Endothelial cell of umbilical vein (primary cell): Measurements from ENCODE around the gene UBAP2L. TPM values are rescaled to one million over a fixed set of nuclear protein-coding genes. Genes with fewer than 3 reads are reported as not detected.
"Not testable (repeated sequence)": the region's sequence is repeated elsewhere in the genome, so short reads cannot be mapped to it uniquely, and the experiment has no call there.

ENCODE experiments used
- BruUV-seq: library from RNA; stranded (reverse); fragments of 400-500 nt; replicated peaks from 2 replicates; lab custom pipeline; 2021; lab: Mats Ljungman, UMichigan
- CTCF ChIA-PET: fragments of 300-600, 350-600 bp; sonication (Branson Sonifier 250); formaldehyde crosslinking; loops from one replicate; lab custom pipeline; 2021; ENCODE audit warnings: antibody characterized with exemption, inconsistent platforms; lab: Charles Lee
- POLR2A ChIA-PET: fragments of 300-600, 350-600 bp; sonication (Branson Sonifier 250); formaldehyde crosslinking; loops from one replicate; lab custom pipeline; 2021; ENCODE audit warnings: antibody characterized with exemption, inconsistent platforms; lab: Charles Lee
- DNase-seq: peaks from one replicate; pipeline ENCODE4 v3.0.0-alpha.2; 2011; ENCODE audit warnings: low read depth, low spot score
- FAIRE-seq: peaks from 2 replicates; lab custom pipeline; 2011; peaks lifted over from hg19 to GRCh38; lab: Jason Lieb, UNC
- H2AFZ ChIP-seq: 2 replicates; pipeline ENCODE4 v1.6.0; 2012; ENCODE audit warnings: low read depth, low read length, control low read depth, inconsistent platforms
- H3K27ac ChIP-seq: 2 replicates; pipeline ENCODE4 v1.5.1; 2011; ENCODE audit warnings: low read depth, mild to moderate bottlenecking, control low read depth, low read length, moderate library complexity; ENCODE audit not compliant: insufficient read depth
- H3K27me3 ChIP-seq, 2 experiments: 2 replicates each; pipeline versions ENCODE4 v1.6.0 to v1.6.1; 2011; ENCODE audit warnings: low read length in 2 of 2, mixed read lengths in 1 of 2; ENCODE audit not compliant: control insufficient read depth in 2 of 2, insufficient read depth in 2 of 2
- H3K36me3 ChIP-seq, 2 experiments: 2 replicates in 1 of 2; 3 replicates in 1 of 2; pipeline ENCODE4 v1.5.1; 2011; ENCODE audit warnings: low read length in 2 of 2, mild to moderate bottlenecking in 1 of 2, moderate library complexity in 1 of 2; ENCODE audit not compliant: control insufficient read depth in 2 of 2, insufficient read depth in 2 of 2; ENCODE audit errors: extremely low read depth in 1 of 2
- H3K4me1 ChIP-seq: 3 replicates; pipeline ENCODE4 v1.5.1; 2011; ENCODE audit warnings: mild to moderate bottlenecking, low read length; ENCODE audit not compliant: control insufficient read depth, insufficient read depth; ENCODE audit errors: extremely low read depth
- H3K4me2 ChIP-seq: 2 replicates; pipeline ENCODE4 v1.6.1; 2011; ENCODE audit warnings: low read length, control low read depth, mixed read lengths; ENCODE audit not compliant: insufficient read depth
- H3K4me3 ChIP-seq, 3 experiments: fragments of 200-600 bp in 1 of 3; sonication (generic), shearing (Covaris generic) in 1 of 3; replicated peaks in 1 of 3; 2 replicates each; pipeline ENCODE4 v1.5.1; 2011 to 2016; ENCODE audit warnings: control low read depth in 3 of 3, low read length in 3 of 3, mild to moderate bottlenecking in 2 of 3, inconsistent platforms in 1 of 3, low read depth in 1 of 3, moderate library complexity in 1 of 3; ENCODE audit not compliant: insufficient read depth in 1 of 3
- H3K79me2 ChIP-seq: 2 replicates; pipeline ENCODE4 v1.6.0; 2012; ENCODE audit warnings: low read length, inconsistent platforms; ENCODE audit not compliant: control insufficient read depth, insufficient read depth
- H3K9ac ChIP-seq: replicated peaks from 2 replicates; pipeline ENCODE3; 2011; ENCODE audit warnings: low read length, control low read depth; ENCODE audit not compliant: insufficient read depth; ENCODE audit errors: extremely low read depth
- H3K9me1 ChIP-seq: replicated peaks from 3 replicates; pipeline ENCODE4 v1.6.0; 2011; ENCODE audit warnings: mild to moderate bottlenecking, low read length; ENCODE audit not compliant: control insufficient read depth, insufficient read depth; ENCODE audit errors: extremely low read depth
- H3K9me3 ChIP-seq: replicated peaks from 2 replicates; pipeline ENCODE4 v1.5.1; 2012; ENCODE audit warnings: low read length, inconsistent platforms; ENCODE audit not compliant: control insufficient read depth, insufficient read depth
- H4K20me1 ChIP-seq: replicated peaks from 2 replicates; pipeline ENCODE3; 2011; ENCODE audit warnings: mild to moderate bottlenecking, low read length; ENCODE audit not compliant: control insufficient read depth, insufficient read depth; ENCODE audit errors: extremely low read depth
- EZH2 ChIP-seq: IDR thresholded peaks from 2 replicates; pipeline ENCODE4 v1.6.1; 2012; ENCODE audit warnings: borderline replicate concordance, low read depth, mild to moderate bottlenecking, moderate library complexity, low read length, inconsistent platforms; ENCODE audit not compliant: severe bottlenecking
- FOS ChIP-seq: IDR thresholded peaks from 2 replicates; pipeline ENCODE4 v1.6.1; 2011; ENCODE audit warnings: mild to moderate bottlenecking, low read length, moderate library complexity, borderline replicate concordance; ENCODE audit not compliant: insufficient read depth
- GATA2 ChIP-seq: IDR thresholded peaks from 2 replicates; pipeline ENCODE4 v1.7.0; 2011; ENCODE audit warnings: low read depth, mild to moderate bottlenecking, moderate library complexity, mixed read lengths, low read length; ENCODE audit not compliant: insufficient read length, insufficient read depth
- JUN ChIP-seq: IDR thresholded peaks from 2 replicates; pipeline ENCODE4 v1.6.1; 2011; ENCODE audit warnings: borderline replicate concordance, low read depth; ENCODE audit not compliant: insufficient read length, insufficient read depth
- MYC ChIP-seq: IDR thresholded peaks from one replicate; pipeline ENCODE4 v1.6.1; 2011; ENCODE audit warnings: mild to moderate bottlenecking, low read depth, low read length
- POLR2A ChIP-seq: IDR thresholded peaks from 2 replicates; pipeline ENCODE4 v1.6.1; 2012; ENCODE audit warnings: low read depth, mild to moderate bottlenecking, control low read depth, low read length
- POLR2AphosphoS5 ChIP-seq: IDR thresholded peaks from 2 replicates; pipeline ENCODE4 v1.6.1; 2012; ENCODE audit warnings: low read depth, mild to moderate bottlenecking, control low read depth, low read length, moderate library complexity; ENCODE audit not compliant: insufficient read depth
- dilution Hi-C: fragments of 300-500 bp; cut with MboI; formaldehyde crosslinking; loops from one replicate; pipeline ENCODE4 v1.15.0; 2019; ENCODE audit warnings: low sequenced_read_pairs; ENCODE audit not compliant: extremely low pct_ligation_motif_present
- intact Hi-C: fragments of 100-400 bp; cut with micrococcal nuclease; formaldehyde crosslinking; loops from one replicate; pipeline ENCODE4 v1.10.0; 2022
- polyA plus RNA-seq, 4 experiments: library from polyadenylated mRNA; depleted of rRNA in 3 of 4; stranded (reverse) in 3 of 4; unstranded in 1 of 4; fragments of >200 nt; gene quantifications; 2 replicates each; pipeline versions ENCODE4 v1.2.1 to v1.2.3, GENCODE V29; 2011 to 2012; ENCODE audit warnings: missing spikeins in 1 of 4
- total RNA-seq: library from RNA; stranded (reverse); gene quantifications from 2 replicates; pipeline ENCODE4 v1.2.3, GENCODE V29; 2021
- TF ChIP-seq, protein P1 (sequence below), 2 donors: IDR thresholded peaks; 1 replicate in 1 of 2; 2 replicates in 1 of 2; pipeline ENCODE4 v1.5.1; 2011; ENCODE audit warnings: low read length in 2 of 2, mild to moderate bottlenecking in 2 of 2, moderate library complexity in 2 of 2, control low read depth in 1 of 2, inconsistent platforms in 1 of 2, low read depth in 1 of 2; ENCODE audit not compliant: insufficient read depth in 1 of 2; ENCODE audit errors: extremely low read depth in 1 of 2
- TF ChIP-seq, protein P2 (sequence below): IDR thresholded peaks from 2 replicates; pipeline ENCODE4 v1.6.1; 2011; ENCODE audit not compliant: insufficient read depth, insufficient read length

UBAP2L gene
- total and polyA plus RNA-seq, 2 donors (not counting 3 experiments of a cell fraction or from before 2014, with no cell fraction given): 229 to 280 TPM

DNA sequence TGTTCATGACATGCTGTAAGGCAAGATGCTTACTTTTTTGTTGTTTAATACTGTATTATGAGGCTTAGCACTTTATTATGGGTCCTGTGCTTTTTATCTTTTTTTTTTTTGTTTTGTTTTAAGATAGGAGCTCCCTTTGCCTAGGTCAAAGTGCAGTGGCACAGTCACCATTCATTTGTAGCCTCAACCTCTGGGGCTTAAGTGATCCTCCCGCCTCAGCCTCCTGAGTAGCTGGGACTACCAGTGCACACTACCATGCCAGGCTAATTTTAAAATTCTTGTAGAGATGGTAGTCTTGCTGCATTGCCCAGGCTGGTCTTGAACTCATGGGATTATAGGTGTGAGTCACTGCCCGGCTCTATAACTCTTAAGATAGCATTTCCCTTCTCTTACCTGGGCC, 4.6 kb downstream of the UBAP2L start:
- no peak for FAIRE-seq
- DNase-seq: no peak
- Histone ChIP-seq H3K36me3 (peaks cover 16% of the 10 kb centered on the region in 2 experiments), H3K9me1 (no peaks in the 10 kb centered on the region), H3K9ac (no peak overlapping the region), H3K9me3 (no peaks in the 10 kb centered on the region), H3K4me1 (peaks cover 10% of the 10 kb centered on the region), H2AFZ (no peak overlapping the region), H3K27ac (no peak overlapping the region), H3K27me3 (no peaks in the 10 kb centered on the region), H4K20me1 (no peaks in the 10 kb centered on the region), H3K79me2 (peaks cover 70% of the 10 kb centered on the region), H3K4me2 (no peak overlapping the region), H3K4me3 (no peak overlapping the region)
- intact Hi-C loops: no loop called here
- dilution Hi-C loops: no loop called here
- POLR2A ChIA-PET: no interaction called here
- TF ChIP-seq MYC (no peak), EZH2 (no peak), JUN (no peak), FOS (no peak), POLR2AphosphoS5 (no peak), GATA2 (no peak), POLR2A (no peak)
- TF ChIP-seq, protein P1, sequence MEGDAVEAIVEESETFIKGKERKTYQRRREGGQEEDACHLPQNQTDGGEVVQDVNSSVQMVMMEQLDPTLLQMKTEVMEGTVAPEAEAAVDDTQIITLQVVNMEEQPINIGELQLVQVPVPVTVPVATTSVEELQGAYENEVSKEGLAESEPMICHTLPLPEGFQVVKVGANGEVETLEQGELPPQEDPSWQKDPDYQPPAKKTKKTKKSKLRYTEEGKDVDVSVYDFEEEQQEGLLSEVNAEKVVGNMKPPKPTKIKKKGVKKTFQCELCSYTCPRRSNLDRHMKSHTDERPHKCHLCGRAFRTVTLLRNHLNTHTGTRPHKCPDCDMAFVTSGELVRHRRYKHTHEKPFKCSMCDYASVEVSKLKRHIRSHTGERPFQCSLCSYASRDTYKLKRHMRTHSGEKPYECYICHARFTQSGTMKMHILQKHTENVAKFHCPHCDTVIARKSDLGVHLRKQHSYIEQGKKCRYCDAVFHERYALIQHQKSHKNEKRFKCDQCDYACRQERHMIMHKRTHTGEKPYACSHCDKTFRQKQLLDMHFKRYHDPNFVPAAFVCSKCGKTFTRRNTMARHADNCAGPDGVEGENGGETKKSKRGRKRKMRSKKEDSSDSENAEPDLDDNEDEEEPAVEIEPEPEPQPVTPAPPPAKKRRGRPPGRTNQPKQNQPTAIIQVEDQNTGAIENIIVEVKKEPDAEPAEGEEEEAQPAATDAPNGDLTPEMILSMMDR (IDR thresholded peaks at IDR 0.05; ENCODE audit: extremely low read depth in 1 of 2, insufficient read depth in 1 of 2, low read depth in 1 of 2, low read length in 2 of 2): no peak
- TF ChIP-seq, protein P2, sequence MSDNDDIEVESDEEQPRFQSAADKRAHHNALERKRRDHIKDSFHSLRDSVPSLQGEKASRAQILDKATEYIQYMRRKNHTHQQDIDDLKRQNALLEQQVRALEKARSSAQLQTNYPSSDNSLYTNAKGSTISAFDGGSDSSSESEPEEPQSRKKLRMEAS: no peak
- CTCF ChIA-PET: interaction anchor here (1.7 kb wide), 1 partner anchor 38 kb away, joined by 3 read pairs; no protein-coding TSS in a partner anchor
- no TSS peak for BruUV-seq

- H3K4me1 ChIP-seq, H3K27ac ChIP-seq, H2AFZ ChIP-seq, H3K27me3 ChIP-seq, intact Hi-C loops, DNase-seq, FAIRE-seq, dilution Hi-C loops, H3K9ac ChIP-seq, H3K9me1 ChIP-seq, H4K20me1 ChIP-seq, H3K4me3 ChIP-seq, H3K4me2 ChIP-seq, H3K9me3 ChIP-seq, BruUV-seq: not testable (repeated sequence)
- H3K79me2 ChIP-seq: peaks cover 51% of the 10 kb centered on the region
- H3K36me3 ChIP-seq: peaks cover 18 to 32% of the 10 kb centered on the region in 2 experiments
- ChIA-PET POLR2A (interaction anchor here (0.5 kb wide), 1 partner anchor 11 kb away, joined by 5 read pairs; the partner anchor contains the start of gene UBAP2L), CTCF (interaction anchor here (1.5 to 2.1 kb wide), 2 partner anchors 32 to 104 kb away, joined by 3 to 5 read pairs; no protein-coding TSS in a partner anchor)
These were observed 10.4 kb downstream of the UBAP2L start for GRCh38 chr1:154231112-154231511.

GRCh38 chr1:154233127-154233526, 12.4 kb downstream of the UBAP2L start:
- H4K20me1 ChIP-seq, FAIRE-seq, H3K9me3 ChIP-seq, H3K27me3 ChIP-seq, H3K4me2 ChIP-seq, H3K9ac ChIP-seq, H3K4me3 ChIP-seq, H3K4me1 ChIP-seq, BruUV-seq, H3K27ac ChIP-seq, intact Hi-C loops, H2AFZ ChIP-seq, H3K9me1 ChIP-seq, DNase-seq, dilution Hi-C loops, POLR2A ChIA-PET: not testable (repeated sequence)
- Histone ChIP-seq H3K36me3 (peaks cover 18 to 45% of the 10 kb centered on the region in 2 experiments), H3K79me2 (peaks cover 52% of the 10 kb centered on the region)
- CTCF ChIA-PET: interaction anchor here (1.7 kb wide), 1 partner anchor 34 kb away, joined by 4 read pairs; no protein-coding TSS in a partner anchor
